T1000 (cell line): ENCODE measurements around the gene SPHKAP.
"Not testable (repeated sequence)": the region's sequence is repeated elsewhere in the genome, so short reads cannot be mapped to it uniquely, and the experiment has no call there.

Experiments
- DNase-seq: peaks from one replicate; lab custom pipeline; 2025; ENCODE audit warnings: mixed read lengths; lab: John Stamatoyannopoulos, UW

Gene SPHKAP

GRCh38 chr2:228094377-228094921, 87.0 kb downstream of the SPHKAP start:
- peak; percentile 29 for DNase-seq

- DNase-seq = no peak
These were observed 89.4 kb downstream of the SPHKAP start for GRCh38 chr2:228092056-228092455.

GRCh38 chr2:228086561-228086960, 94.9 kb downstream of the SPHKAP start:
- DNase-seq = no peak

GRCh38 chr2:228084717-228085116, 96.8 kb downstream of the SPHKAP start:
- no peak for DNase-seq

- DNase-seq = no peak
These were observed 98.4 kb downstream of the SPHKAP start for GRCh38 chr2:228083131-228083530.

- no peak for DNase-seq
These were observed 98.9 kb downstream of the SPHKAP start for GRCh38 chr2:228082571-228082970.

GRCh38 chr2:228079194-228079593, 102.3 kb downstream of the SPHKAP start:
- no peak for DNase-seq

DNA sequence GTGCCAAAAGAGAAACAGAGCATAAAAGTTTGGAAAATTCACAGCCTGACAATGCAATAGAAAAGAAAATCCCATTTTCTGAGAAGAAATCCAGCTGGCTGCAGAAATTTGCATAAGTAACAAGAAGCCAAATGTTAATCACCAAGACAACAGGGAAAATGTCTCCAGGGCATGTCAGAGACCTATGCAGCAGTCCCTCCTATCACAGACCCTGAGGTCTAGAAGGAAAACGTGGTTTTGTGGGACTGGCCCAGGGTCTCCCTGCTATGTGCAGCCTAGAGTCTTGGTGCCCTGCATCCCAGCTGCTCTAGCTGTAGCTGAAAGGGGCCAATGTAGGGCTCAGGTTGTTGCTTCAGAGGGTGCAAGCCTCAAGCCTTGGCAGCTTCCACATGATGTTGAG, 104.8 kb downstream of the SPHKAP start:
- not testable (repeated sequence) for DNase-seq

DNA sequence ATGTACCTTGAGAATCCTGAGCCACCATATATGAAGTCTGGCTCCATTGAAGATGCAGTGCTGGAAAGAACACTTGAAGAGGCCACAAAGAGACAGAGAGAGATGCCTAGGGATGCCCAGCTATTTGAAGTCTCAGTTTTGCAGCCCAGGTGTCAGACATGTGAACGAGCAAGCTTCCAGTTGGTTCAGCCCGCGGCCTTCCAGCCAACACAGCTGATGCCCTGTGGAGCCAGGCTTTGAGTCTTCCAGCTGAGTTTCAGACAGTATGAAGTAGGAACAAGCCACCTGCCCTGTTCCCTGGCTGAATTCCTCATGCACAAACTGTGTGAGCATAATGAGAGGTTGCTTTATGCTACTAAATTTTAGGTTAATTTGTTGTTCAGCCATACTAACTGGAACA, 108.8 kb downstream of the SPHKAP start:
- no peak for DNase-seq

- DNase-seq = no peak
These were observed 114.2 kb downstream of the SPHKAP start for GRCh38 chr2:228067309-228067708.

DNA sequence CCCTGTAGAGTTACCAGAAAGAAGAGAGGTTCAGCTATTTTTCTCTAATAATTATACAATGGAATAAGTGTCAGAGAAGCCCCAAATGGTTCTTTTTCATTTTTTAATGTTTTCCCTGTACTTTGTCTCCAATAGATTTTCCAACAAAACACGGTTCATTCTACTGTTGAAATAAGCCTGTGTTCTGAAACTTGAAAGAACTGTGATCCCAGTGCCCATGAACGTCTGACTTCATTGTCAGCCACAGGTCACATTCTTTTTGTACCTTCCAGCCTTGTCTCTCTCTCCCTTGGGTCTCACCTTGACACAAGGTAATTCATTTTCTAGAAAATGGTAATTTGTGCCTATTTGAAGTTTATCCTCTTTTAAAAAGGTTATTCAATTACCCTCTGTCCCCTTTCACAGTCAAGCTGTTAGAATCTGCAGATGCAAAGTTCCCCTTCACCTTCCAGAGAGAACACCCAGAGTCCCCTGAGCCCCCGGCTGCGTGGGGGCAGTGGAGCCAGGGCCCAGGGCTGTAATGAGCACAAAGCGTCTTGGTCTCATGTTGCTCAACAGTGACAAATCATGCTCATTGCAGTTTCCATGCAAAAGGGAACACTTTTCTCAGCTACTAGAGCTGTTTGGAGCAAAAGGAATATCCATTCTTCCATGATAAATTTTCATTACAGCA, 115.2 kb downstream of the SPHKAP start:
- no peak for DNase-seq

DNA sequence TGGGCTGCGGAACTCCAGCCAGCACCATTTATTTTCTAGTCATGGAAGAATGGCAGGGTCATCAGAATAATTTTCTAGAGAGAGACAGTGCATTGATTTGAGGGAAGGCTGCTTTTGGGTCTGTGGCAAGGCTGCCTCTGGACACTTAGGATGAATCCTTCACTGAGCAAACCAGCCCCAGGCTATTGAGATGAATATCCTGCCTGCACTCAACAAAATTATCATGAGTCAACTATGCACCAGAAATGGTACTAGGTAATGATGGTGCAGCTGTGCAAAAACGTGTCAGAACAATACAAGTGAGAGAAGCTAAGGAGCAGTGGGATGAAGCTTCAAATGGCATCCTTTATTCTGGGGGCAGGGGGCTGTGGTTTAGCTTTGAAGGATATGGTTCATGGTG, 115.8 kb downstream of the SPHKAP start:
- DNase-seq = peak; percentile 9

DNA sequence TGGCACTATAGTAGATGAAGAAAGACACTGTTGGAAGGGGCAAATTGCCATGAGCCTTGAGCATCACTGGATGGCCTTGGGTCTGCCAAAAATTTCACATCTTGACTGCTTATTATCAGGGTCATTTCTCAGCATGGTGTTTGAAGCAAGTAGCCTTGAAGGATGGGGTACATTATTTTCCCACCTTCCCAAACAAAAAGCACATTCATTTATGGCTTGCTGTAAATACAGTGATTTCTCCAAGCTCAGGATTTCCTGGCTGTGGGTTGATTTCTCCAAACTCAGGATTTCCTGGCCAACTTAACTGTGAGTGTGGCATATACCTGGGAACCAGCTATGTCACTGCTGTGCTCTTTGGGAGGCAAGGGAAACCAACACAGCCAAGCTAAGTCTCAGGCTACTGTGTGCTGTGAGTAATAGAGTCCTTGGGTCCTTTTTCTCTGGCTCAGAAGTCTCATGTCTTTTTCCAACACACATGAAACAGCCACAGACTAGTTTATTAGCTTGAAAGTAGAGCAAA, 116.6 kb downstream of the SPHKAP start:
- no peak for DNase-seq

DNA sequence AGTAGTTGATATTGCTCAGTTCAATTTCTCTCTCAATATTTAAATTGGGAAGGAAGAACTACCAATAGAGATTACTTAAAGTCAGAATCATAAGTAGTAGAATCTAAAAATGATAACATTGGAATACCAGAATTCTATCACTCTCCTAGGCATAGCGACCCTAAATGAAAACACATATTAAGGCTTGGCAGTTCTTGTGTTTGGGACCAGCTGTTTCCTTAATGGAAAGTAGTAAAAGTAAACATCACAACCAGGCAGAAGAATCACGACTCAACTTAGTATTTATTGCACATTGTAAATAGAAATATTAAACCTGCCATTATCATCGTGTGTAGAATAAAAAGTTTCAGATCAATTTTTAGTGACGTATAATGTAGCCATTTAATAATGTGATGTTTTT, 117.5 kb downstream of the SPHKAP start:
- DNase-seq = no peak

- DNase-seq = no peak
These were observed 117.9 kb downstream of the SPHKAP start for GRCh38 chr2:228063558-228063957.

GRCh38 chr2:228059735-228060134, 121.8 kb downstream of the SPHKAP start:
- DNase-seq = no peak

DNA sequence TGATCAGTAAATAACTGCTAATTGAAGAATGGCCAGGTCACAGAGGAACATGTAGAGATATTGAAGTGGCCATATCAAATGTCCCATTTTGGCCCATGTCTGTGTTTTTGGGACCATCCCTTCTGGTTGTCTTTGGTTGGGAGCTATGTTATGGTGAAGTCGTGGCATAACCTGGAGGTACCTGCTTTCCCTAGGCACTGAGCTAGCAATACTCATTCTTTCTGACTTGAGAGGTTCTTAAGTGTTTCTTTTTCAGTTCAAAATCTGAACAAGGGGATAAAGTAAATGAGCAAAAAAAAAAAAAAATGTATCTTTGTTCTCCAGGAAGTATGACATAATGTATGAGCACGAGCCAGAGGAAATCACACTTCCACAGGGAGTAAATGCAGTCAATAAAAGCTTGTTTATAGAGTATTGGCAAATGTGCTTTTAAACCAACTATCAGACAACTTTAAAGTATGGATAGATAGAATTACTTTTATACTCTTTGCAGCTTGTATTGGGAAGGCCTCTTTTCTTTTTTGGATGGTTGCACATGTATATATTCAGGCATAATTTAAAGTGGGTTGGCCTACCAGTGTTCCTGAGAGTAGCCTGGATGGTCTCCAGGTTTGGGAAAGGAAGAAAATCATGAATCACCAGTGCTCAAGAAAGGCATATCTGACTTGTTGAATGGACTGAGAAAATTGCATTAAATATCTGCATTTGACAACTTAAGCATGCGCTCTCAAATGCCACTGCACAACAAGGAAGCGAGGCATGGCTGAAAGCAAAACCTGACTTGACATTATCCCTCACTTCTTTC, 125.0 kb downstream of the SPHKAP start:
- DNase-seq = no peak

DNA sequence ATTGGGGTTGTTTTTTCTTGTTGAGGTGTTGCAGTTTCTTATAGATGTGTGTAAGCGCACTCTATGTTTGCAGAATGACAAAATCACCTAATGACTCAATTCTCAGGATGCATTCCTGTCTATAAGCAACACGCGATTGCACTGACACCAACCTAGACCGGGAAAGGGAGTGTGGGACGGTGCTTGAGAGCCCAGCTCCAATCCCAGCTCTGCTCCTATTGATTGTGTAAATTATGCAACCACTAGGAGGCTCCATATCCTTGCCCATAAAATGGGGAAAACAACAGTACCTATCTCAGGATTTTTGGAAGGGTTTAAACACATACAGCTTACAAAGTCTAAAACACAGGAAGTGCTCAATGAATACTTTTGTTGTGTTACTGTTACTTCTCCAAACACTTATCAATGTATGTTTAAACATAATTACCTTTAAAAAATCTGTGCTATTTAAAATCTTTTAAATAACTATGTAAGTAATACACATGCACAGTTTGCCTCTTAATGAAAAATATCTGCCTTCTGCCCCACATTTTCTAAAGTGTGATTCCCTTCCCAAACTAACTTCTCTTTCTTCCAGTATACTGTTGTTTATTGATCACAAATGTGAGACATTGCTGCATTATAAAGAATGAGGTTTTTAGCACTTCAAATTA, 132.5 kb downstream of the SPHKAP start:
- DNase-seq = no peak

GRCh38 chr2:228040995-228041394, 140.5 kb downstream of the SPHKAP start:
- no peak for DNase-seq

DNA sequence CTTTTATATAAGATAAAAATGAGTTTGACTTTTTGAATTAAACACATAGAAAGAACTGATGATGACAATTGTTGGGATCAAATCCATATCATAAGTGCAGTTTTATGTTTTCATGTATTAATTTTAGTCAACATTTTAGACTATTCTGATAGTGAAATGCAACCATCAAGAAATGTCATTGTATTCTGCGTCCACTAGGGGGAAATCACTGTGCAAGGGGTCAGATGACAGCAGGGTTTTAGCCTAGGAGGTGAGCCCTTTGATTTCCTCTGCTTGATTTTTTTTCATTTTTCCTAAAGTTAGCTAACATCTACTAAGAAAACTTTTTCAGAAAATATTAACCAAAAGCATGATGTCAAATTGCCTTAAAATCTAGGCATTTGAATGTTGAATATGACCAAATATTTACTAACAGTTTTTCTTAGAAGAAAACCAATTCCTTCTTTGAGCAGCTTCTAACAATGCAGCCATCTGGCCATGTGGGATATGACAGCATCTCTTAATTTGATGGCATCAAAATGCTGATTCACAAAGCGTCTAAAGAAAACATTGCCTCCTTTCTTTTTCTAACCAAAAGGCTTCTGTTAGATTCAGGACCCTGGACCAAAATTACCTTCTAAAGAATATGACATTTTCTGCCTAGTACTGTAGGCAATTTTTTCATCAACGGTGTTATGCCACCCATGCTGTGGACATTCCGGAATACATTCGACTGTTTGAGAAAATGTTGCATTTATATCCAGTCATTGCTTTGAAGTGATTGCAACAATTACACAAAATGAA, 141.5 kb downstream of the SPHKAP start:
- no peak for DNase-seq

- DNase-seq = no peak
These were observed 142.5 kb downstream of the SPHKAP start for GRCh38 chr2:228038967-228039366.

DNA sequence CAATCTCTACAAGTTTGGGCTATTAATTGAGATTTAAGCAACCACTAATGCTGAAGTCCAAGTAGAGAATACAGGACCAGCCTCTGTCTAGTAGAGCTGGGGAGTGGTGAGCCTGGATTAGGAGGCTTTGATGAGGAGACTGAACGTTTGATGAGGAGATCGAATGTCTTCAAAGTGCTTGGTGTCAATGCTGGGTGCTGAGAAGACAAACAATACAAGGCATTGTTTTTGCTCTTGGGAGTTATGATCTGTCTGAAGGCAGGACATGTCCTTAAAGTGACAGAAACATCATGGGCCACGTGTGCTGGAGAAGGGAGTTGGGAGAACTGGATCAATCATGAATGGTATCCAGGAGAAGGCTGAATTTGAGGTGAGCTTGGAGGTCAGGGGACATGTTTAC, 143.6 kb downstream of the SPHKAP start:
- DNase-seq = no peak
